GM15510 (cell line): ENCODE results near the gene TGFBR3.

Experiments
- POLR2A ChIP-seq: IDR thresholded peaks from 3 replicates; pipeline ENCODE4 v1.6.1; 2011; ENCODE audit warnings: borderline replicate concordance; ENCODE audit not compliant: insufficient read length; ENCODE audit errors: extremely low read depth

The TGFBR3 gene

DNA sequence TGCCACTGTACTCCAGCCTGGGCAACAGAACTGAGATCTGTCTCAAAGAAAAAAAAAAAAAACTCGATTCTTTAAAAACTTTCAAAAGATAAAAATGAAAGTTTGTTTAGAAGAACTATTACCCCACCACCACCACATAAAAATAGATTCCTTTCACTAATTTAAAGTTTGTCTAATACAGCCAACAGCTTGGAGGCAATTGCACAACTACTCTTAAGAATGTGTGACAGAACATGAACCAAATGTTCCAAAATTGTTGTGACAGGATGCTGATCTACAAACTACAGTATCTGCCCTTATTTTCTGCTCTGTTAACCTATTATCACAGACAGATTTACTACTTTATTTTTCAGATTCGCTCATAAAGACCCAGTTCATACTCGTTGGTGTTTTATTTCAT lies 5.5 kb upstream of the TGFBR3 start:
- no peak for TF ChIP-seq POLR2A

DNA sequence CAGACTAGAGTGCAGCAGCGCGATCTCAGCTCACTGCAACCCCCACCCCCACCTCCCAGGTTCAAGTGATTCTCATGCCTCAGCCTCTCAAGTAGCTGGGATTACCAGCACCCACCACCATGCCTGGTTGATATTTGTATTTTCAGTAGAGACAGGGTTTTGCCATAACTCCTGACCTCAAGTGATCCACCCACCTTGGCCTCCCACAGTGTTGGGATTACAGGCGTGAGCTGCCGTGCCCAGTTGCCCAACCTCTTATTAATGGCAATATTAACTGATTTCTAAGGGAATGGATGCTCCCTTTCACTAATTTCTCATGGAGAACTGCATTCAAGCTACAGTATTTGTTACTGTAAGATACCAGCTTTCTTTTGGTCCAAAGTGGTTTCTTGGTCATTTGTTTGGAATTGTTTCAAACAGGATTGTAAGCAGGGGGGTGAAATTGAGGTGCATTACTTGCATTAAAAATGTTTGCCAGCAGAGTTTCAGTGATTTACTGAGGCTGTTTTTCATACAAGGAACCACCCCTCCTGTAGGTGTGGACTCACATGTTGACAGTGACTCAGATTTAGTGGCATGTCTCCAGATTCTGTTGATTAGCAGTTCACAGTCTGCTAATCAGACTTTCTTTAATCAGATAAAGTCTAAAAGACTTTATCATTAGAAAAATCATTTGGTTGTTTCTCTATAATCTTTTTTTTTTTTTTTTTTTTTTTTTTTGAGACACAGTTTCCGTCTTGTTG lies 3.9 kb upstream of the TGFBR3 start:
- no peak for TF ChIP-seq POLR2A

DNA sequence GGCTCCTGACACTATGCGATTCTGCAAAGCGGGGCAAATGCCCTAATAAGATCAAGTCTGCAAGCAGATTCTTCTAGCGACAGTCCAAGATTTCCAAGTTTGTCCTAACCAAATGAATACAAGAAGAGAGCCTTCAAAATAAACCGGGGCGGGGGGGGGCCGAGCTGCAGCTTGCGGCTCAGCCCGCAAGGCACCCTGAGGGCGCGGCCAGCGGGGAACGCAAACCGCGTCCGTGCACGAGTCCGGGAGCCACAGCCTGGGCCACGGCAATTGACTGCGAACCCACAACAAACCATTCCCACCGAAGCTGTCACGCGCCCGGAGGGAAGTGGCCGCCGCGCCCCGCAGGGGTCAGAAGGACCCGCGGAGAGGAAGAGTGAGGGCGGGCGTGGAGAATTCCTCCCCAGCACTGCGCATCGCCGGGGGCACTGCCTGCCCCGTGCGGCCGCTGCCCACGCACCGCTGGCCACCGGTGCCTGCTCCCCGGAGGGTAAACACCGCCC lies 687 bp downstream of the TGFBR3 start:
- TF ChIP-seq POLR2A: no peak

DNA sequence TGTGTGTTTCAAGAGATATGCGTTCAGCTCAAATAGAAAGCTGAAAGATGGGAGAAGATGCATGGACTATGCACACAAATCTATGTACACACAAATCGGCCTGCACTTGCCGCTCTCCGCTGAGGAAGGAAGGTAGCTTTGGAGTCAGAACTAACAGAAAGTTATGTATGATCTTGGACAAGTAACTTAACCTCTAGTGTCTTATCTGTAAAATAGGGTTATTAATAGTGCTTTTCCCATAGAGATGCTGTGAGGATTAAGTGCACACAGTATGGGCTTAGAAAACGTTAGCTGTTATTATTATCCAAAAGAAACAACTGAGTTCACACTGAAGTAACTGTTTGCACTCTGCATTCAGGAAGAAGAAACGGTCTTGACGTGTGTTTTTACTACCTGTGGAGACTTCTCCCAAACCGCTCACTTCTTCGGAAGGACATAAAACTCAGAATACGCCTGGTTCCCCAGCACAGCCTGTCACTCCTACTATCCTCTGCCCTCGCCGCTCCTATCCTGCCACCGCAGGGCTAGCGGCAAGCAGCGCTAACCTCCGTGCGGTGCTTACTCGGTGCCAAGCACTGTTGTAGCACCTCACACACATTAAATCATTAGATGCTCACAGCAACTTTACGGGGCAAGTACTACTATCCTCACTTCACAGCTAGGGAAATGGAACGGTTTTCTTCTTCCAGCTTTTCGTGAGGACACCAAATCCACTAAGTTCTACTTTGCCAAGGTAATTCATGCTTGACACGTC lies 1.3 kb downstream of the TGFBR3 start:
- no peak for TF ChIP-seq POLR2A

DNA sequence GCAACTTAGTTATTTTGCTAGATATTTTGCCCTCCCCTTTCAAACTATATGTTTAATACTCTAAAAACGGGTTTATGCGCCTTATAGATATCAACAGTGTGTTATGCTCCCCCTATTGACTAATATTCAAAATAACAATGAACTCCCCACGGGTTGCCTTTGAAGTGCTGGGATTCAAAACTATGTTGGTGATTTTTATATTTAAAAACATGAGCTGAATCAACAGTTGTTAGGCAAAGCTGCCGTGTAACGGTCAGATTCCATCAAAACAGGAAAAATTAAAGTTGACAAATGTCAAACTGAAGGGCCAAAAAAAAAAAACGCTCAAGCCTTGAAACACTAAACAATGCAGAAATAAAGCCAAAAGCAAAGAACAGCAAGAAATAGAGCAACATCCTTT lies 2.5 kb downstream of the TGFBR3 start:
- no peak for TF ChIP-seq POLR2A

DNA sequence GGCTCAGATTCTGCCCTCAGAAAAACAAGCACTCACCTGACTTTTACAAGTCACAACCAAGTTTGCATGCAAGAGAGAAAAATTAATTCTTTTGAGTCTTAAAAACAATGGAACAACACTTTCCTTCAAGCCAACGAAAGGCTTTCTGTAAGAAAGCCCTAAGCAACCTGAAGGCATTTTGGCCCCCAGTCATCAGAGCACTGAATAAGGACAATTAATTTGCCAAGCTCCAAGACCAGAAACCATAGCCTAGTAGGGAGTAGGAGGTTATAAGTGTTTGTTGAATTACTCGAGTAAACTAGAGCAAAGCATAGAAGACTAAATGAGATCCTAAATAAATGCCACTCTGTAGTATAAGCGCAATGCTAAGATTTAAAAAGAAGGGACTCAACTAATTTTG lies 4.7 kb downstream of the TGFBR3 start:
- TF ChIP-seq POLR2A: no peak

DNA sequence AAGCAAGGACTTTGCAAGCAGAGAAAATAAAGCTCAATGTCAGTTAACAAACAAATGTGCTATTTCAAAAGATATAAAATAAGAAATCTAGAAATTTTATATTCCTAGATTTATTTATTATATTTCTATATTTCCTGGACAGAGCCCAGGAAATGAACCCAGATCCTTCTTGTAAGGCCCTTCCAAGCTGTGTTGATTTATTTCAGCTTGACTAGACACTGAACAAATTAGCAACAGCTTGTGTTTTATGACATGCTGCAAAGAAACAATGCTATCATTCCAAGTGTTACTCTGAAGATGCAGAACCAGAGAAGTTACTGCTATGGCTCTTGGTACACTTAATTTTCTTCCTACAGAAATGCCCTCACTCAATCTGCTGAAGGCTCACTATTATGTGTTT lies 6.2 kb downstream of the TGFBR3 start:
- TF ChIP-seq POLR2A: no peak

DNA sequence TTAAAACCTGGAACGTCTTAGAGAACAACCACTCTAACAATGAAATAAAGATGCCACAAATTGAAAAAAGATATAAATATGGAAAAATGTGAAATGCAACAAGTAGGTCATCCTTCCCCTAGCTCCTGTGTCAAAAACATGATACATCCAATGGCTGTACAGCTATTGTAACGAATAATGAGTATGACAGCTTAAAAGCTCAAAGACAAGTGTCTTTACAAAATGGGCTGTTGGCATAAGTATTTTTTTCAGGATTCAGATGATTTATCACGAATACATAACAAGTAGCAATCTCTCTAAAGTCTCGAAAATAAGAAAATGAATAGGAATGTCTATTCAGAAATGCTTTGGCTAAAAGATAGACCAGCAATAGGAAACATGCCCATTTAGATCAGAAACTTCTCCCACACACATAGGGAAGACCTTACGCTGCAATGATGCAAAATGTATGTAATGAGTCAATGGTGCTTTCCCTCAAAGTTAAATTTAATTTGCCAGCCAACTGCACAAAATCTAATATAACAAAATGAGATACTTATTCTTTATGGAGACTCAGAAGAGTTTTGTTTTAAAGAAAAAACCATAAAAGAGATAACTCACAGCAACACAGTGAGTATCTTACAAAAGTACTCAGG lies 8.3 kb downstream of the TGFBR3 start:
- no peak for TF ChIP-seq POLR2A

DNA sequence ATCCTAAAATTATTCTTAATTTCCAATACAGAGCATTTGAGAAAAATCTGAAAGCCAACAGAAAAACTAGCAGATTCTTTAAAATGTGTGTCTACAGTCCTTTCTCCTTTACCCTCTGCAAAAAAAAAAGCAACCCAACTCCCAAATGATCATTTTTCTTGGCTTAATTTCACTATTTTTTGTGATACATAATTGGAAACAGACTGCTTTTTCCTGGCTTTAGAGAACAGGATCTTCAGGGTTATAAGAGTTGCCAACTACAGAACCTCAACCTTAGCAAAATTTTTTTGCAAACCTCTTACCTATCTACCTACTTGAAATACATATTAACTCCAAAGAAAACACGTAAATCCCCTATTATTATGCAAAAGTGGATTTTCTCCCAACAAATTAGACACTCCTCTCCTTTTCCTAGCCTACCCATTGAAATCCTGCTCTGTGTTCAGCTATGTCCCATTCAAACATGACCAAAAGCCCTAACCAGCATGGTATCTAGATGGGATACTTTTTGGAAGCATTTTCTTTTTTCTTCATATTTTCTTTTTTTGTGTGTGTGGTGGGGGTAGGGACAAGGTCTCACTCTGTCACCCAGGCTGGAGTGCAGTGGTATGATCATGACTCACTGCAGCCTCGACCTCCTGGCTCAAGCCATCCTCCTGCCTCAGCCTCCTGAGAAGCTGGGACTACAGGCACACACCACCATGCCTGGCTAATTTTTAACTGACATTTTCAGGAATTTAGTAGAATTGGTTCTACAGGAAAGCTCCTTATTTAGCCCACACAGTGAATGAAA lies 9.0 kb downstream of the TGFBR3 start:
- no peak for TF ChIP-seq POLR2A

DNA sequence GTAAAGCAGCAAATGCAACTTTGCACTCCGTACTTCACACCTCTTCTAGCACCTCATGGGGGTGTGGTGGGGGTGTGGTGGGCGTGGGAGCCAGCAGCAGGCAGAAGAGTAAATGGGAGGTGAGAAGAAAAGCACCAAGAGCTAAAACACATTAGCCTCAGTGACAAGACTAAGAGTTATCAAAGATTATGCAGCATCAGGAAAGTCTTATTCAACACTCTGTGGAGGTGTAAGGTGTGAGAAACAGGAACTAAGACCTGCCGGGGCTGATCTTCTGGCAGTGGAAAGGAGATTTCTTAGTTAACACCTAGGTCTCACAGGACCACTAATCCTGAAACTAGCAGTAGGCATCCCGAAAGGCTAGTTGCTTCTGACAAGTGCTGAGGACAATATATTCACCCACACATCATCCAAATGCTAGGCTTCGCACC lies 9.9 kb downstream of the TGFBR3 start:
- TF ChIP-seq POLR2A: no peak

DNA sequence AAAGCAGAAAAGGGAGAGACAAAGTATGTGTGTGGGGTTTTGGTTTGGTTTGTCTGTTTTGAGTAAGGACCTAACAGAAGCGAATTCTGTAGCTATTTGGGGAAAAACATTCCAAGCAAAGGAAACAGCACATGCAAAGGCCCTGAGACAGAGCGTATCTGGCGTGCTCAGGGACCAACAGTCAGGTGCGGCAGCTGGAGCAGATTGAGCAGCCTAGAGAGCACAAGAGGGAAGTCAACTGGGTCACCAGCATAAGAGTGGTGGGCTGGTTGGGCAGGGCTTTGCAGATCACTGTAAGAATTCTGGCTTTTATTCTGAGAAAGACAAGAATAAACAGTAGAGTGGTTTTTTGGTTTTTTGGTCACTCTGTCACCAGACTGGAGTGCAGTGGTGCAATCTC lies 11.8 kb downstream of the TGFBR3 start:
- TF ChIP-seq POLR2A: no peak

DNA sequence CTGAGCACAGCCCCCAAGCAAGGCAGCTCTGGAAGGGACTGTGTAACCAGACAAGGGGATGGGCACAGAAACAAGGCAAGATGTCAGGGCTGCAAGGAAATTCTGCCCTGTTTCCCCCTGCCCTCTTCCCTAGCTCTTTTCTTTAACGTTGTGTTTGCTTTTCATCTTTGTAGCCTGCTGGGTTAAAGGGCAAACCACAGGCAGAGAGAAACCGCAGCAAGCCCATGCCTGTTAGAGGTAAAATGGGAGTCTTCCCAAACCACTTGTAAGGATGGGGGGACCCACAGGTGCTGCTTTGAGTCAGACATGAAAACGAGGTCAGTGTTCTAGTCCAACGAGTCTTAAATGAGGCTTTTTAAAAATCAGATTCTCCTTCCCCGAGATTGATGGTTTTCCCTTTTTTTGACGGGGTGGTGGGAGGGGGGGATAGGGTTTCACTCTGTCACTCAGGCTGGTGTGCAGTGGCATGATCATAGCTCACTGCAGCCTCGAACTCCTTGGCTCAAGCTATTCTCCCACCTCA lies 13.3 kb downstream of the TGFBR3 start:
- no peak for TF ChIP-seq POLR2A

DNA sequence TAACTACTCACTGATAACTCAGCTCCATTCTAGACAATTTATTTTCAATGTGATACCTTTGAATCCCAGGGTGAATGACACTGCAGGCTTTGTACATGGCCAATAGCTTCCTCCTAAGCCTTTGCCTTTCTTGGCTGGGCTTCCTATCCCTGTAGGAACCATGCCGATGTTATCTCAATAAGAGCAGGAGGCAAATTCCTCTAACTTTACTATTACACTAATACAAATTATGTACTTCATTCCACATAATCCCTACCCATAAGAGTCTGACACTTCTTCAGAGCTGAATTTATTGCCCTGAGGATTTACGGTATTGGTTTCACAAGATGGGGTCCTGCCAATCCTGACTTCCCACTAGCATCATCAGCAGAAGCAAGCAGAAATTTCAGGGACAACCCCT lies 14.0 kb downstream of the TGFBR3 start:
- TF ChIP-seq POLR2A: no peak

DNA sequence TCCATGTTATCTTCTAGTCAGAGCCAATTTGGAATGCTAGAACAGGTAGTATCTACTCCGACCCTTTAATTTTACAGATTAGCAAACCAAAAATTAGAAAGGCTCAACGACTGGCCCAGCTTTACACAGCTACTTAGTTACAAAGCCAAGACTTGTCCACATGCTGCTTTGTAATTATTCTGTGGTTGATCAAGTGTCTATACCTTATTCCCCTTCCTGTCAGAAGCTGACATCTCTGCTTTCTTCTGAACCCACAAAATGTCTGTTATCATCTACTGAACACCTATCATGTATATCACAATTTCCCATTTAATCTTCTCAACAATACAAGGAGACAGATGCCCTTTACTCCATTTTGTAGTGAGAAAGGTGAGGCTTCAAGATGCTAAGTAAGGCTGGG lies 15.6 kb downstream of the TGFBR3 start:
- TF ChIP-seq POLR2A: no peak

DNA sequence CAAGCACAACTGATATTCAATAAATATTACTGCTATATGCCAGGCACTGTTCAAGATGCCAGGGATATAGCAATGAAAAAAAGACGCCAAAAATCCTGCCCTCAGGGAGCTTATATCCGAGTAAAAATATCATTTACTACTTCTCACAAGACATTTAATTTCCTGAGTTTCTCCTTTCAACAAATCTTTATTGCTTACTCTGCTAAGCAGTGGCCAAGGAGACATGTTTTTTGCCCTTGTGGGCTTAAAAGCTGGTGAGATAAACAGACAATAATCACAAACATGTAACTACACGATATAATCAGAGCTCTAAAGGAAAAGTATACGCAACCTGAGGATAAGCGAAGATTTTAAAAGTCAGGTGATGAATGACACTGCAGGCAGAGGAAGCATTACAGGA lies 19.5 kb downstream of the TGFBR3 start:
- no peak for TF ChIP-seq POLR2A

DNA sequence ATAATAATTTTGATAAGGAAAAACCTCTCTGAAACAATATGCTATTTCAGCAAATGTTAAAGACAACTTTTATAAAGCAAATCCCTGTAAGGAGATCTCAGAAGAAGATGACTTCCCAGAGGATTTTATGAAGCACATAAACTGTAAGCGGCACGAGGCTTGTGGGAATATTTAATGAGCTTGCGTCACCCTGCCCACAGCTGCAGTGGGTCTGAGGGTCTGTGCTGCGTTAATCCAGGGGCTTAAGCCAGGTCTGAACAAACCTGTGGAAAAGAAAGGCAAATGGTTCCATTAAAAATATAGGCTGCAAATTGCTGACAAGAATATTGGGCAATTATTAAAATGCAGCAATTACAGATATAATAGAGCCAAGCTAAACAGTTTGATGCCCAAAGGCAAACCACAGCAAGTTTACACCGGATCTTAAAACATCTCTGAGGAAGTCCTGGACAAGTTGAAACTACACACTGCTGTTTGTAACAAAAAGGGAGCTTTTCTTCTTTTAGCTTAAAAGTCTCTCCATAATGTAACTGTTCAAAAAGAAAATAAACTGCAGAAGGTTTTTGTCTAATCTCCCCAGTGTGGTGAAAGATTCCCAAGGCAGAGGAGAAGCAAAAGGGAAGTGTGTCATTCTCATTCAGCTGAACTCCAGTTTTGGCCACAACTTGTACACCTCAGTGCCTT lies 21.8 kb downstream of the TGFBR3 start:
- TF ChIP-seq POLR2A: no peak
